NCI-H128 (cell line): ENCODE measurements around the gene CEP78.

Experiments
- DNase-seq: peaks from one replicate; lab custom pipeline; 2025; ENCODE audit not compliant: unreplicated experiment; lab: John Stamatoyannopoulos, UW

The CEP78 gene

DNA sequence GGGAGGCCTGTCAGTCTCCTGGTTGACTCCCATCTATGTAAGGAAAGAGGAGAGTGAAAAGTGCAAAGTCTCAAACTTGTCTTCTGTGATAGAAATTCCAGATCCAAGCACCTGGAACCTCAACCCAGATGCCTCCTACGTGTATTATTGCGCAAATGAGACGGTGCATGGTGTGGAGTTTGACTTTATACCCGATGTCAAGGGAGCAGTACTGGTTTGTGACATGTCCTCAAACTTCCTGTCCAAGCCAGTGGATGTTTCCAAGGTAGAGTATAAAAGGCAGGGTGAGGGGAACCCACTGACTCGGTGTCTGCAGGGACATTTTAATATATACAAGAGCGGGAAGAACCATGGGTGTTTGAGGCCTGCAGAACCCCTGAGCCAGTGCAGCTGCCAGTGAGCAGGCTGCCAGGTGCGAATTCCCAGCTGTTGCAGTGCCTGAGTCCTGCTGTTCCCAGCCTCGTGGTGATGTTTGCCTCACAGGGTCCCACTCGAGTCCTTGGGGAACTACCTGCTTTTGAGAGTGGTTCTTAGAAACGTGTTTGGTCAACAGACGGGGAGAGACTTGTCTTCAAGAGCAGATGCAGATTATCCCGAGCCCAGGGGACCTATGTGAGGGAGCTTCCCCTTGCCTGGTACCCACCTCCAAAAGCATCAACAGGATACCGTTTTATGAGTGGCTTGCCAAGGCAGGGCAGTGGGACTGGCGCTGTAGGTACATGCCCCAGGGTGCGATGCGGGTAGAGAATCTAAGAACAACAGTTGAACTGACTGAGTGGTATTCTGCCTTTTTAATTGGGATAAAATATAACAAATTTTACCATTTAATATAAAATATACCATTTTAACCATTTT is 70.6 kb downstream of the CEP78 start:
- DNase-seq = no peak

DNA sequence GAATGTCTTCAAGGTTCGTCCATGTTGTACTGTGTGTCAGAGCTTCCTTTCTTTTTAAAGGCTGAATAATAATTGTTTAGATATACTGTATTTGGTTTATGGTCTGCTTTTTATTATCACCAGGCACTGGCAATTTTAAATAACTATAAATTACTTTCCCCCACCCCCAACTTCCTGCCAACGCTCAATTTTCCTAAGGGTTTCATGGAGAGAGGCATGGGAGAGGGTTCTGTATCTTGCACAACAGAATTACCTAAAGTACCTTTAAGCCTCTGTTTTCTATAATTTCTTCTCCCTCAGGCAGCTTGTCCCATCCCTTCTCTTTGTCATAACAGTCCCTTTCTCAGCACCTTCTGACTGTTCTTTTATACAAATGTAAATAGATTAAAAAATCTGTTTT is 71.5 kb downstream of the CEP78 start:
- no peak for DNase-seq

DNA sequence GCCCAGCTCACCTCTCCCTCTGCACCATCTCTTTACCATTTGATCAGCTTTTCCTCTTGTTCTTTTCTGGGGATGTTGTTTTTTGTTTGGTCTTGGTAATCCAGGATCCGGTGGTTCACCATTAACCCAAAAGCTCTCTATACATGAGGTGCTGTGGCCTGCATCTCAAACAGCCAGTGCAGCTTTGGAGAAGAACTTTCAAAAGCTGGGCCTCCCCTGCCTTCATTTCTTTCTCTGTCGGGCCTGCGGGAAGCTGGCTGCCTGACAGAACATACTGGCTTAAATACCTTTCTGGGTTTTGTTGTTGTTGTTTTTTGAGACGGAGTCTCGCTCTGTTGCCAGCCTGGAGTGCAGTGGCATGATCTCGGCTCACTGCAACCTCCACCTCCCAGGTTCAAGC is 73.2 kb downstream of the CEP78 start:
- DNase-seq = no peak

- no peak for DNase-seq
These were observed 75.2 kb downstream of the CEP78 start for GRCh38 chr9:78311075-78311474.

DNA sequence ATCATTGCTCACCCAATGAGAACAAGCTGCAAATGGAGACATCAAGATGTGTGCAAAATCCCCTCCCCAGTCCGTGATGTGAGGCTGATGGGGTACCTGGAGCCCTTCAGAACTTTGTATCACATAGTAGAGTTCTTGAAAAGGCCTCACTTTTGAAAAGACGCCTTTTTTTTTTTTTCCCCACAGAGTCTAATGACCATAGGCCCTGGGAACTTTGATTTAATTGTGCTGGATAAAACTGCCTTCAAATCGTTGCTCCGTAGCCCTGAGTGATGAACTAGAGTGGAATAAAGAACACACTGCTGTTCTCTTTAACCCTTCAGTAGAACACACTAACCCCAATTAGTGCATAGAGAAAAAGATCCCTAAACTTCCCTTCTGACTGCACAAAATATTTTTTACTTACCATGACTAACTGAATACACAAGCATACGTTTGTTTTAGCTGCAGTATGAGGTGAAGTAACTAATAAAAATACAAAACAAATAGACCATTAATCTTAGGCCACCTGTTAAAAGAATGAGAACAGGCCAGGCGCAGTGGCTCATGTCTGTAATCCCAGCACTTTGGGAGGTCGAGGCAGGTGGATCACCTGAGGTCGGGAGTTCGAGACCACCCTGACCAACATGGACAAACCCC is 76.1 kb downstream of the CEP78 start:
- DNase-seq = no peak

GRCh38 chr9:78314550-78314949 is 78.7 kb downstream of the CEP78 start:
- no peak for DNase-seq

- DNase-seq = no peak
These were observed 79.3 kb downstream of the CEP78 start for GRCh38 chr9:78314953-78315870.

GRCh38 chr9:78316166-78316892 is 80.5 kb downstream of the CEP78 start:
- no peak for DNase-seq

- no peak for DNase-seq
These were observed 83.5 kb downstream of the CEP78 start for GRCh38 chr9:78319197-78320029.

GRCh38 chr9:78320030-78320693 is 84.3 kb downstream of the CEP78 start:
- no peak for DNase-seq

- DNase-seq = no peak
These were observed 85.1 kb downstream of the CEP78 start for GRCh38 chr9:78320875-78321496.

- no peak for DNase-seq
These were observed 85.6 kb downstream of the CEP78 start for GRCh38 chr9:78321505-78321904.

GRCh38 chr9:78324068-78324650 is 88.3 kb downstream of the CEP78 start:
- DNase-seq = no peak

DNA sequence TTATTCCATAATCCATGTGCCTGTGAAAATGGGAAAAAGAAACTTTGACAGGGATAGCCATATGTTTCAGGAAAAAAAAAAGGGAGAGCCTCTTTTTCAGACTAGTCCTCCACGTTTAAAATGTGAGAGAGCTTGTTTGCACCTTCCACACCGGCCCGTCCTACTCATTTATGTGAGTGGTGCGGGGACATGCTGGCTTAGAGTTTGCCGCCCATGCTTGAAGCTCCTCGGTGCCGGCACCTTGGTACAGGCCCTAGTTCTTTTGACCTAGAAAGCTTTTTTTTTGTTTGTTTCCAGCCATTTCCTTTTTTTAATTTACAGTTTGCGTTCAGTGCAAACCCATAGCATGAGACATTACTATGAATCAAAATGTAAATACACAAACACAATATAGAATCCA is 88.8 kb downstream of the CEP78 start:
- DNase-seq = no peak

- DNase-seq = no peak
These were observed 89.5 kb downstream of the CEP78 start for GRCh38 chr9:78325343-78325742.

DNA sequence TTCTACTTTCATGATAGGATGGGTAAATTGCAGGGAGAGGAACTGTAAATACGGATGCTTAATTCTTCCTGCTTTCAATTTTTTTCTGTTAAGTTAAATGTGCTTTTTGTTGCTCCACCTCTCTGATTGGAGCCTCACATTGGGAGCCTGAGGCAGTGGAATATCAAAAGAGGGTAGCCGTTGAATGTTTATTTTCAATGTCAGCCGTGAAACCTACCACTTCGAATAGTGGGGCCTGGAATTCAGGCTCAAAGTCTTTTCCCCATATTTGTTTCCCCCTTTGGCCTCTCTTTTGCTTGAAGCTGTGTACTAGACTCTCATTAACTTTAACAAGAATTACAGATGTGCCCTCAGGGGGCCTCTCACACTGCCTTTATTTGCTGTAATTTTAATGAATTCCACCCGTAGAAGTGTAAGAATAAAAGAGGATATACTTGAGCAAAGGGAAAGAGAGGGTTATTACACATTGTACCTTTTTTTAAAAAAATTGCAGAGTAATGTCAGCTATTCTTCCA is 90.0 kb downstream of the CEP78 start:
- DNase-seq = no peak

GRCh38 chr9:78326564-78326963 is 90.7 kb downstream of the CEP78 start:
- DNase-seq = no peak
